NOMO-1 treated with DMSO at 0.1 percent for 48 hours (cell line): ENCODE data around the gene DPYD.

ENCODE experiments used
- DNase-seq: peaks from one replicate; lab custom pipeline; 2025; ENCODE audit not compliant: unreplicated experiment; lab: John Stamatoyannopoulos, UW

DPYD gene

GRCh38 chr1:97114842-97115241 is 806.0 kb downstream of the DPYD start:
- DNase-seq: no peak

GRCh38 chr1:97112442-97112841 is 808.4 kb downstream of the DPYD start:
- no peak for DNase-seq

- no peak for DNase-seq
Measured at GRCh38 chr1:97108179-97108578, 812.7 kb downstream of the DPYD start.

- no peak for DNase-seq
Measured at GRCh38 chr1:97105531-97105930, 815.3 kb downstream of the DPYD start.

GRCh38 chr1:97101509-97101908 is 819.3 kb downstream of the DPYD start:
- no peak for DNase-seq

- no peak for DNase-seq
Measured at GRCh38 chr1:97097404-97097925, 823.4 kb downstream of the DPYD start.

- no peak for DNase-seq
Measured at GRCh38 chr1:97095764-97096163, 825.1 kb downstream of the DPYD start.

GRCh38 chr1:97094247-97094972 is 826.4 kb downstream of the DPYD start:
- no peak for DNase-seq

GRCh38 chr1:97093741-97094140 is 827.1 kb downstream of the DPYD start:
- DNase-seq: no peak

- DNase-seq: no peak
Measured at GRCh38 chr1:97092824-97093223, 828.0 kb downstream of the DPYD start.

GRCh38 chr1:97091679-97092078 is 829.2 kb downstream of the DPYD start:
- DNase-seq: no peak

- no peak for DNase-seq
Measured at GRCh38 chr1:97091263-97091662, 829.6 kb downstream of the DPYD start.

GRCh38 chr1:97090725-97091124 is 830.1 kb downstream of the DPYD start:
- no peak for DNase-seq

- no peak for DNase-seq
Measured at GRCh38 chr1:97089173-97089572, 831.7 kb downstream of the DPYD start.

- DNase-seq: no peak
Measured at GRCh38 chr1:97088391-97088790, 832.4 kb downstream of the DPYD start.

- DNase-seq: no peak
Measured at GRCh38 chr1:97084546-97084945, 836.3 kb downstream of the DPYD start.

GRCh38 chr1:97082160-97082848 is 838.5 kb downstream of the DPYD start:
- no peak for DNase-seq

GRCh38 chr1:97078872-97079271 is 842.0 kb downstream of the DPYD start:
- DNase-seq: no peak

- no peak for DNase-seq
Measured at GRCh38 chr1:97077221-97077620, 843.6 kb downstream of the DPYD start.

- DNase-seq: no peak
Measured at GRCh38 chr1:97074771-97075170, 846.1 kb downstream of the DPYD start.

GRCh38 chr1:97073936-97074335 is 846.9 kb downstream of the DPYD start:
- no peak for DNase-seq

- no peak for DNase-seq
Measured at GRCh38 chr1:97073169-97073568, 847.7 kb downstream of the DPYD start.
